CD4-positive, alpha-beta T cell (primary cell): Measurements from ENCODE around the gene DROSHA. TPM values are rescaled to one million over a fixed set of nuclear protein-coding genes. Genes with fewer than 3 reads are reported as not detected.

Experiments
- ATAC-seq: fragments of 200-7000 bp; cut with Tn5 transposase; one replicate; pipeline ENCODE4 v1.10.0; 2022; ENCODE audit warnings: mild to moderate bottlenecking; ENCODE audit not compliant: poor library complexity
- CTCF ChIA-PET: fragments of 350-600 bp; sonication (Branson Sonifier 250); formaldehyde crosslinking; loops from one replicate; lab custom pipeline; 2021; ENCODE audit warnings: antibody characterized with exemption, inconsistent platforms; lab: Charles Lee
- POLR2A ChIA-PET: fragments of 350-600 bp; sonication (Branson Sonifier 250); formaldehyde crosslinking; loops from one replicate; lab custom pipeline; 2021; ENCODE audit warnings: antibody characterized with exemption, inconsistent platforms; lab: Charles Lee
- DNase-seq, 14 experiments: peaks; one replicate each; pipeline ENCODE4 v3.0.0-alpha.2; 2013 to 2020; ENCODE audit warnings: mixed read lengths in 2 of 14
- H3K27ac ChIP-seq, 2 donors: one replicate each; pipeline versions ENCODE4 v1.5.1 to v1.7.0; 2013; ENCODE audit warnings: low read length in 2 of 2, low read depth in 1 of 2, mild to moderate bottlenecking in 1 of 2
- H3K27me3 ChIP-seq, 2 experiments: 1 replicate in 1 of 2; 2 replicates in 1 of 2; pipeline versions ENCODE4 v1.6.1 to v1.7.0; 2013; ENCODE audit warnings: low read length in 2 of 2, control low read depth in 1 of 2, mild to moderate bottlenecking in 1 of 2, moderate library complexity in 1 of 2; ENCODE audit not compliant: insufficient read depth in 2 of 2, control insufficient read depth in 1 of 2
- H3K36me3 ChIP-seq: one replicate; pipeline ENCODE4 v1.6.1; 2013; ENCODE audit warnings: low read length, control low read depth; ENCODE audit not compliant: insufficient read depth
- H3K4me1 ChIP-seq: one replicate; pipeline ENCODE4 v1.6.1; 2013; ENCODE audit warnings: low read length, control low read depth; ENCODE audit not compliant: insufficient read depth
- H3K4me3 ChIP-seq: one replicate; pipeline ENCODE4 v1.5.1; 2013; ENCODE audit warnings: mild to moderate bottlenecking, low read length, moderate library complexity
- H3K9me3 ChIP-seq, 2 experiments: 1 replicate in 1 of 2; 2 replicates in 1 of 2; pipeline versions ENCODE4 v1.6.1 to v1.7.0; 2013; ENCODE audit warnings: low read length in 2 of 2, mild to moderate bottlenecking in 2 of 2, control low read depth in 1 of 2, moderate library complexity in 1 of 2; ENCODE audit not compliant: control insufficient read depth in 1 of 2, insufficient read depth in 1 of 2
- H3K27ac Mint-ChIP-seq: one replicate; pipeline ENCODE4 v1.8.0; 2020; ENCODE audit warnings: mixed read lengths
- H3K27me3 Mint-ChIP-seq: one replicate; pipeline ENCODE4 v1.8.0; 2021; ENCODE audit warnings: mixed read lengths
- H3K36me3 Mint-ChIP-seq: one replicate; pipeline ENCODE4 v1.8.0; 2021; ENCODE audit warnings: low read depth, mixed read lengths
- H3K4me1 Mint-ChIP-seq: one replicate; pipeline ENCODE4 v1.8.0; 2021; ENCODE audit warnings: low read depth, mixed read lengths
- H3K4me3 Mint-ChIP-seq: one replicate; pipeline ENCODE4 v1.8.0; 2020; ENCODE audit warnings: mild to moderate bottlenecking, mixed read lengths
- H3K9me3 Mint-ChIP-seq: one replicate; pipeline ENCODE4 v1.8.0; 2020; ENCODE audit warnings: mixed read lengths
- intact Hi-C, 2 experiments: fragments of 100-400 bp; cut with DNase I in 1 of 2; cut with micrococcal nuclease in 1 of 2; formaldehyde crosslinking; loops; one replicate each; pipeline versions ENCODE4 v1.15.1 to v1.9.0; 2023 to 2025; cut with DNase I, micrococcal nuclease
- total RNA-seq, 174 experiments: library from RNA in 2 of 174; stranded (reverse) in 2 of 174; gene quantifications; one replicate each; pipeline ENCODE4 v1.2.3 and lab custom pipeline; 2021 to 2026
- TF ChIP-seq, protein P1 (sequence below): fragments of 200-600 bp; IDR thresholded peaks from one replicate; pipeline ENCODE4 v1.8.0; 2022; ENCODE audit warnings: antibody characterized with exemption, mild to moderate bottlenecking

Gene DROSHA
- total RNA-seq, 2 experiments from 2014 or later: 28.8 to 38.1 TPM

GRCh38 chr5:31404325-31404724 is 127.6 kb downstream of the DROSHA start:
- H3K27me3 Mint-ChIP-seq: no peaks in the 10 kb centered on the region
- Histone ChIP-seq H3K27me3 (no peaks in the 10 kb centered on the region), H3K4me3 (no peak overlapping the region), H3K27ac (no peak overlapping the region), H3K4me1 (no peaks in the 10 kb centered on the region), H3K9me3 (no peaks in the 10 kb centered on the region), H3K36me3 (peaks cover 53% of the 10 kb centered on the region)
- H3K27ac Mint-ChIP-seq: no peak overlapping the region
- ChIA-PET CTCF (no interaction called here), POLR2A (interaction anchor here (0.6 kb wide), 1 partner anchor 1649 kb away, joined by 3 read pairs; no protein-coding TSS in a partner anchor)
- TF ChIP-seq, protein P1, sequence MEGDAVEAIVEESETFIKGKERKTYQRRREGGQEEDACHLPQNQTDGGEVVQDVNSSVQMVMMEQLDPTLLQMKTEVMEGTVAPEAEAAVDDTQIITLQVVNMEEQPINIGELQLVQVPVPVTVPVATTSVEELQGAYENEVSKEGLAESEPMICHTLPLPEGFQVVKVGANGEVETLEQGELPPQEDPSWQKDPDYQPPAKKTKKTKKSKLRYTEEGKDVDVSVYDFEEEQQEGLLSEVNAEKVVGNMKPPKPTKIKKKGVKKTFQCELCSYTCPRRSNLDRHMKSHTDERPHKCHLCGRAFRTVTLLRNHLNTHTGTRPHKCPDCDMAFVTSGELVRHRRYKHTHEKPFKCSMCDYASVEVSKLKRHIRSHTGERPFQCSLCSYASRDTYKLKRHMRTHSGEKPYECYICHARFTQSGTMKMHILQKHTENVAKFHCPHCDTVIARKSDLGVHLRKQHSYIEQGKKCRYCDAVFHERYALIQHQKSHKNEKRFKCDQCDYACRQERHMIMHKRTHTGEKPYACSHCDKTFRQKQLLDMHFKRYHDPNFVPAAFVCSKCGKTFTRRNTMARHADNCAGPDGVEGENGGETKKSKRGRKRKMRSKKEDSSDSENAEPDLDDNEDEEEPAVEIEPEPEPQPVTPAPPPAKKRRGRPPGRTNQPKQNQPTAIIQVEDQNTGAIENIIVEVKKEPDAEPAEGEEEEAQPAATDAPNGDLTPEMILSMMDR: no peak
- no peak for ATAC-seq
- intact Hi-C loops: no loop called here
- no peaks in the 10 kb centered on the region for H3K4me1 Mint-ChIP-seq
- no peaks in the 10 kb centered on the region for H3K9me3 Mint-ChIP-seq
- peaks cover 88% of the 10 kb centered on the region for H3K36me3 Mint-ChIP-seq
- no peak overlapping the region for H3K4me3 Mint-ChIP-seq
- no peak for DNase-seq

- H3K4me1 Mint-ChIP-seq: no peaks in the 10 kb centered on the region
- no peak overlapping the region for H3K27ac Mint-ChIP-seq
- no peak for ATAC-seq
- H3K36me3 ChIP-seq: peaks cover 41% of the 10 kb centered on the region
- no peaks in the 10 kb centered on the region for H3K27me3 Mint-ChIP-seq
- intact Hi-C loops: no loop called here
- no peaks in the 10 kb centered on the region for H3K9me3 Mint-ChIP-seq
- DNase-seq: no peak
- no peak overlapping the region for H3K4me3 ChIP-seq
- POLR2A ChIA-PET: no interaction called here
- H3K4me3 Mint-ChIP-seq: no peak overlapping the region
- no peak overlapping the region for H3K27ac ChIP-seq
- TF ChIP-seq, protein P1: no peak
- CTCF ChIA-PET: no interaction called here
- H3K4me1 ChIP-seq: no peaks in the 10 kb centered on the region
- H3K27me3 ChIP-seq: no peaks in the 10 kb centered on the region
- peaks cover 62% of the 10 kb centered on the region for H3K36me3 Mint-ChIP-seq
- no peaks in the 10 kb centered on the region for H3K9me3 ChIP-seq
These were observed 130.2 kb downstream of the DROSHA start for GRCh38 chr5:31401691-31402090.

- Histone ChIP-seq H3K27ac (no peak overlapping the region), H3K4me3 (no peak overlapping the region), H3K9me3 (no peaks in the 10 kb centered on the region), H3K4me1 (no peaks in the 10 kb centered on the region), H3K36me3 (peaks cover 18% of the 10 kb centered on the region), H3K27me3 (no peaks in the 10 kb centered on the region)
- Mint-ChIP-seq H3K27ac (no peak overlapping the region), H3K9me3 (no peaks in the 10 kb centered on the region), H3K4me1 (no peaks in the 10 kb centered on the region), H3K27me3 (no peaks in the 10 kb centered on the region), H3K4me3 (no peak overlapping the region), H3K36me3 (peaks cover 26% of the 10 kb centered on the region)
- ATAC-seq (no peak), DNase-seq (no peak)
- ChIA-PET POLR2A (no interaction called here), CTCF (no interaction called here)
- intact Hi-C loops: no loop called here
- TF ChIP-seq, protein P1: no peak
These were observed 133.9 kb downstream of the DROSHA start for GRCh38 chr5:31397926-31398557.
